Head of caudate nucleus (tissue), 42 donors: ENCODE data around the gene PADI2.

Source experiments
- DNase-seq, 42 donors: peaks; one replicate each; pipeline versions ENCODE4 v3.0.0 to v3.0.0-alpha.2; 2020 to 2021; ENCODE audit warnings: mixed read lengths in 7 of 42
- intact Hi-C: fragments of 100-400 bp; cut with DNase I; formaldehyde crosslinking; loops from one replicate; pipeline ENCODE4 v1.15.0; 2022

The PADI2 gene

GRCh38 chr1:17119076-17119772 is at the start of gene PADI2:
Gene PADI2, minus strand, starts transcription at chr1:17119451. Its CDS starts 80 bp downstream, at chr1:17119371.
- intact Hi-C loops, result no loop called here
- peak; percentile 83 to 96 (median 92) for DNase-seq

- DNase-seq, result no peak
These were observed 49.0 kb upstream of the PADI2 start for GRCh38 chr1:17168091-17168876.

GRCh38 chr1:17167786-17168090 is 48.5 kb upstream of the PADI2 start:
- no peak for DNase-seq
- intact Hi-C loops, result no loop called here

More at GRCh38 chr1:17168091-17168876, 49.0 kb upstream of the PADI2 start:
- intact Hi-C loops, result no loop called here

GRCh38 chr1:17167041-17167785 is 48.0 kb upstream of the PADI2 start:
- DNase-seq, result no peak
- intact Hi-C loops, result no loop called here

GRCh38 chr1:17165823-17166222 is 46.6 kb upstream of the PADI2 start:
- intact Hi-C loops, result no loop called here
- DNase-seq, result no peak

- DNase-seq, result no peak
- intact Hi-C loops, result no loop called here
These were observed 44.8 kb upstream of the PADI2 start for GRCh38 chr1:17163789-17164666.

GRCh38 chr1:17163371-17163770 is 44.1 kb upstream of the PADI2 start:
- intact Hi-C loops, result no loop called here
- DNase-seq, result no peak

- intact Hi-C loops, result no loop called here
- DNase-seq, result no peak
These were observed 43.7 kb upstream of the PADI2 start for GRCh38 chr1:17162941-17163340.

- intact Hi-C loops, result no loop called here
- no peak for DNase-seq
These were observed 42.9 kb upstream of the PADI2 start for GRCh38 chr1:17161926-17162800.

- peak in 1 of 42 donors; percentile 24 for DNase-seq
These were observed 42.0 kb upstream of the PADI2 start for GRCh38 chr1:17161137-17161740.

GRCh38 chr1:17158961-17159360 is 39.7 kb upstream of the PADI2 start:
- DNase-seq, result no peak
- intact Hi-C loops, result no loop called here

More at GRCh38 chr1:17161137-17161740, 42.0 kb upstream of the PADI2 start:
- intact Hi-C loops, result no loop called here

- intact Hi-C loops, result no loop called here
- DNase-seq, result peak in 1 of 42 donors; percentile 4
These were observed 36.9 kb upstream of the PADI2 start for GRCh38 chr1:17156108-17156507.

GRCh38 chr1:17155257-17155920 is 36.1 kb upstream of the PADI2 start:
- no peak for DNase-seq

GRCh38 chr1:17149771-17150170 is 30.5 kb upstream of the PADI2 start:
- DNase-seq, result no peak

More at GRCh38 chr1:17155257-17155920, 36.1 kb upstream of the PADI2 start:
- intact Hi-C loops, result no loop called here

GRCh38 chr1:17148950-17149608 is 29.8 kb upstream of the PADI2 start:
- DNase-seq, result no peak
- intact Hi-C loops, result loop anchor here (10.0 kb wide), 1 partner anchor 56 kb away; the partner anchor contains the start of gene PADI1

More at GRCh38 chr1:17149771-17150170, 30.5 kb upstream of the PADI2 start:
- intact Hi-C loops, result loop anchor here (10.0 kb wide), 1 partner anchor 55 kb away; the partner anchor contains the start of gene PADI1

GRCh38 chr1:17145648-17146047 is 26.4 kb upstream of the PADI2 start:
- intact Hi-C loops, result loop anchor here (10.0 kb wide), 1 partner anchor 59 kb away; the partner anchor contains the start of gene PADI1
- no peak for DNase-seq
